Uterus (tissue), 4 donors: Measurements from ENCODE around the gene CHRM1. TPM values are rescaled to one million over a fixed set of nuclear protein-coding genes. Genes with fewer than 3 reads are reported as not detected.
A peak's percentile ranks its signal among the peaks of the same experiment; 100 is the strongest.

ENCODE experiments used
- DNase-seq, 2 donors: peaks; one replicate each; pipeline ENCODE4 v3.0.0-alpha.2; 2019 to 2020
- H3K27ac ChIP-seq, 2 donors: fragments of 200-600 bp; sonication (generic); 1 replicate in 1 of 2; 2 replicates in 1 of 2; pipeline ENCODE4 v1.5.1; 2016 to 2018
- H3K27me3 ChIP-seq, 2 donors: fragments of 200-600 bp; sonication (generic); one replicate each; pipeline ENCODE4 v1.5.1; 2018 to 2019; ENCODE audit warnings: control low read depth in 1 of 2
- H3K36me3 ChIP-seq, 2 donors: fragments of 200-600 bp; sonication (generic); one replicate each; pipeline ENCODE4 v1.5.1; 2019; ENCODE audit warnings: control low read depth in 1 of 2
- H3K4me1 ChIP-seq, 2 donors: fragments of 200-600 bp; sonication (generic); one replicate each; pipeline ENCODE4 v1.5.1; 2018 to 2019; ENCODE audit warnings: control low read depth in 1 of 2
- H3K4me3 ChIP-seq, 2 donors: fragments of 200-600 bp; sonication (generic); 1 replicate in 1 of 2; 2 replicates in 1 of 2; pipeline ENCODE4 v1.5.1; 2018 to 2019; ENCODE audit warnings: mild to moderate bottlenecking in 1 of 2
- H3K9me3 ChIP-seq, 2 donors: fragments of 200-600 bp; sonication (generic); one replicate each; pipeline ENCODE4 v1.5.1; 2019; ENCODE audit warnings: control low read depth in 1 of 2
- CTCF ChIP-seq, 4 experiments: fragments of 200-600 bp in 2 of 4; fragments of 450-650 bp in 2 of 4; sonication (generic) in 2 of 4; IDR thresholded peaks; one replicate each; pipeline ENCODE4 v1.5.1; 2016 to 2019; ENCODE audit warnings: antibody characterized with exemption in 4 of 4, mild to moderate bottlenecking in 2 of 4, moderate library complexity in 1 of 4
- POLR2A ChIP-seq, 2 donors: fragments of 450-650 bp; IDR thresholded peaks; one replicate each; pipeline ENCODE4 v1.6.1; 2016; ENCODE audit warnings: antibody characterized with exemption in 2 of 2, mild to moderate bottlenecking in 1 of 2, moderate library complexity in 1 of 2
- intact Hi-C: fragments of 100-400 bp; cut with DNase I; formaldehyde crosslinking; loops from one replicate; pipeline ENCODE4 v1.15.1; 2023; ENCODE audit warnings: low total_unique reads
- total RNA-seq, 4 donors: library from RNA; depleted of rRNA in 3 of 4; stranded (reverse); fragments of >200 nt in 3 of 4; gene quantifications; one replicate each; pipeline versions ENCODE4 v1.1.0 to v1.2.4, GENCODE V29; 2014 to 2023
- donor health status: DM: yes; HTN: yes; CAD: no.

The CHRM1 gene
- total RNA-seq, 4 donors from 2014 or later, result 1.3 TPM; not detected in 3

- H3K36me3 ChIP-seq, result no peaks in the 10 kb centered on the region
- H3K9me3 ChIP-seq, result no peaks in the 10 kb centered on the region
- no peak for TF ChIP-seq CTCF (IDR thresholded peaks at IDR 0.05)
- TF ChIP-seq POLR2A (IDR thresholded peaks at IDR 0.05), result no peak
- intact Hi-C loops, result no loop called here
- no peak overlapping the region for H3K4me3 ChIP-seq
- DNase-seq, result no peak
- no peak overlapping the region for H3K27ac ChIP-seq
- H3K27me3 ChIP-seq, result peaks cover 6 to 13% of the 10 kb centered on the region in 2 donors
- no peaks in the 10 kb centered on the region for H3K4me1 ChIP-seq
Measured at GRCh38 chr11:62930157-62930556, 9.0 kb upstream of the CHRM1 start.

- no peak overlapping the region for H3K4me3 ChIP-seq
- no peaks in the 10 kb centered on the region for H3K9me3 ChIP-seq
- TF ChIP-seq CTCF (IDR thresholded peaks at IDR 0.05) (no peak), POLR2A (IDR thresholded peaks at IDR 0.05) (no peak)
- intact Hi-C loops, result no loop called here
- H3K4me1 ChIP-seq, result peaks cover 0 to 4% of the 10 kb centered on the region in 2 donors
- H3K27ac ChIP-seq, result no peak overlapping the region
- H3K27me3 ChIP-seq, result peaks cover 20 to 24% of the 10 kb centered on the region in 2 donors
- DNase-seq, result no peak
- H3K36me3 ChIP-seq, result no peaks in the 10 kb centered on the region
Measured at GRCh38 chr11:62928011-62928410, 6.8 kb upstream of the CHRM1 start.

GRCh38 chr11:62926680-62927455 is 5.7 kb upstream of the CHRM1 start:
- Histone ChIP-seq H3K27ac (no peak overlapping the region), H3K27me3 (peaks cover 20 to 25% of the 10 kb centered on the region in 2 donors), H3K4me3 (no peak overlapping the region), H3K4me1 (peaks cover 0 to 4% of the 10 kb centered on the region in 2 donors), H3K9me3 (no peaks in the 10 kb centered on the region), H3K36me3 (no peaks in the 10 kb centered on the region)
- intact Hi-C loops, result no loop called here
- no peak for DNase-seq
- TF ChIP-seq POLR2A (IDR thresholded peaks at IDR 0.05), result no peak
- TF ChIP-seq CTCF (IDR thresholded peaks at IDR 0.05), result no peak

- intact Hi-C loops, result no loop called here
- peak overlapping the region in 1 of 2 donors; percentile 18 for H3K4me3 ChIP-seq
- DNase-seq, result no peak
- H3K4me1 ChIP-seq, result peaks cover 0 to 4% of the 10 kb centered on the region in 2 donors
- H3K27me3 ChIP-seq, result peaks cover 20 to 25% of the 10 kb centered on the region in 2 donors
- no peaks in the 10 kb centered on the region for H3K9me3 ChIP-seq
- H3K36me3 ChIP-seq, result no peaks in the 10 kb centered on the region
- TF ChIP-seq POLR2A (IDR thresholded peaks at IDR 0.05), result no peak
- no peak for TF ChIP-seq CTCF (IDR thresholded peaks at IDR 0.05)
- H3K27ac ChIP-seq, result no peak overlapping the region
Measured at GRCh38 chr11:62925745-62926679, 4.8 kb upstream of the CHRM1 start.

- peaks cover 20 to 25% of the 10 kb centered on the region in 2 donors for H3K27me3 ChIP-seq
- no peaks in the 10 kb centered on the region for H3K9me3 ChIP-seq
- no peak overlapping the region for H3K4me3 ChIP-seq
- no peaks in the 10 kb centered on the region for H3K36me3 ChIP-seq
- DNase-seq, result no peak
- no peak for TF ChIP-seq CTCF (IDR thresholded peaks at IDR 0.05)
- no peak for TF ChIP-seq POLR2A (IDR thresholded peaks at IDR 0.05)
- no peak overlapping the region for H3K27ac ChIP-seq
- intact Hi-C loops, result no loop called here
- peaks cover 0 to 4% of the 10 kb centered on the region in 2 donors for H3K4me1 ChIP-seq
Measured at GRCh38 chr11:62925308-62925707, 4.1 kb upstream of the CHRM1 start.
